ENCODE measurements around the gene ARHGEF11. TPM values are rescaled to one million over a fixed set of nuclear protein-coding genes. Genes with fewer than 3 reads are reported as not detected.
A peak's percentile ranks its signal among the peaks of the same experiment; 100 is the strongest.

Gene ARHGEF11
- total and polyA plus RNA-seq, 8 donors, result 34.4 to 53.5 (median 40.1) TPM

DNA sequence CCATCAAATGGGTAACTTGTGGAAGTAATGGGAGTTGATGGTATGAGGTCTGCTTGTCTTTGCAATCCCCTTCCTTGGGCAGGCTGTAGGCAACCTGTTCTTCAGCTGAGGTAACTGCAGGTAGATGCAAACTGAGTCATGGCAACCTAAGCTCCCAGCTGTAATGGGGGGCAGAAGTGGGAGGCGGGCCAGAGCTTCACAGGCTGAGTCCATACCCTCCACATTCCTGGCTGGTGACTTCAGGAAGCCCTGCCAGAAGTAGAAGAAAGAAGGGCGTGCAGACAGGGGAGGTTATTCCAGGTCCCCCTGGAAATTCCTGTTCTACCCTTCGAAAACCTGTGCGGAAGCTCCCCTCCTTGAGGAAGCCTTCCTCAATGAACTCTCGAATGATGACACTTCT lies 44.9 kb downstream of the ARHGEF11 start:
- ATAC-seq (no peak), DNase-seq (peak in 1 of 4 donors; percentile 17)
- Histone ChIP-seq H3K36me3 (no peaks in the 10 kb centered on the region), H3K27me3 (no peaks in the 10 kb centered on the region), H3K9me3 (no peaks in the 10 kb centered on the region), H3K4me3 (no peak overlapping the region), H3K27ac (no peak overlapping the region), H3K4me1 (peaks cover 3 to 6% of the 10 kb centered on the region in 2 donors)
- no peak for TF ChIP-seq CTCF (IDR thresholded peaks at IDR 0.05)
- intact Hi-C loops (cut with DNase I), result no loop called here

GRCh38 chr1:156999596-157000320 lies 45.8 kb downstream of the ARHGEF11 start:
- Histone ChIP-seq H3K4me1 (peaks cover 0 to under 1% of the 10 kb centered on the region in 2 donors), H3K27me3 (no peaks in the 10 kb centered on the region), H3K4me3 (no peak overlapping the region), H3K36me3 (no peaks in the 10 kb centered on the region), H3K9me3 (no peaks in the 10 kb centered on the region), H3K27ac (no peak overlapping the region)
- intact Hi-C loops (cut with DNase I), result no loop called here
- ATAC-seq (no peak), DNase-seq (no peak)
- TF ChIP-seq CTCF (IDR thresholded peaks at IDR 0.05), result no peak

DNA sequence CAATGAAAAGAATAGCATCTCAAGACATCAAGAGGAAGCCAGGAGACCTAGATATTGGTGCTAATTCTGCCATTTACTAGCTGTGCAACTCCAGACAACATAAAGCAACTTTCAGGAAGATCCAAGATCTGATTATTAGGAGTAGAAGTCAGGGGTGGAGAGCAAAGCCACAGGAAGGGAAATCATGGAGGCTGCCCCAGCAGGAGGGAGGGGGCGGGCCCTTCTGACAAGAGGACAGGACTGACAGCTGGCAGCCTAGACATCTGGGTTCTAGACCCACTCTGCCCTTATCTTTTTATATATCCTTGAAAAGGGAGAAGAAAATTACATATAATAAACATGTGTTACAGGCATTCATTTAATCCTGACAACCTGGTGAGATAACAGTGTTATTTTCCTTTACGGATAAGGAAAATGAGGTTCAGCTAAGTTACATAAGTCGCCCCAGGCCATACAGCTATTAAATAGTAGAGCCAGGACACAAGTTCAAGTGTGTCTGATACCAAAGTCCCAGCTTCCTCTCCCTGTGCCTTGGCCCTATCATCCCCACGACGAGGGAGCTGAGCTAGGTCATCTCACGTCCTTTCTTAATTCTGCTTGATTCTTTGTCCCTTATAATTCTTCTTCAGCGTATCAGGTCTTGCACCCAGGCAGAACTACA lies 46.6 kb downstream of the ARHGEF11 start:
- Histone ChIP-seq H3K9me3 (no peaks in the 10 kb centered on the region), H3K27ac (no peak overlapping the region), H3K36me3 (no peaks in the 10 kb centered on the region), H3K4me1 (no peaks in the 10 kb centered on the region), H3K27me3 (no peaks in the 10 kb centered on the region), H3K4me3 (no peak overlapping the region)
- no peak for DNase-seq
- TF ChIP-seq CTCF (IDR thresholded peaks at IDR 0.05), result no peak
- ATAC-seq, result no peak
- intact Hi-C loops (cut with DNase I), result no loop called here

DNA sequence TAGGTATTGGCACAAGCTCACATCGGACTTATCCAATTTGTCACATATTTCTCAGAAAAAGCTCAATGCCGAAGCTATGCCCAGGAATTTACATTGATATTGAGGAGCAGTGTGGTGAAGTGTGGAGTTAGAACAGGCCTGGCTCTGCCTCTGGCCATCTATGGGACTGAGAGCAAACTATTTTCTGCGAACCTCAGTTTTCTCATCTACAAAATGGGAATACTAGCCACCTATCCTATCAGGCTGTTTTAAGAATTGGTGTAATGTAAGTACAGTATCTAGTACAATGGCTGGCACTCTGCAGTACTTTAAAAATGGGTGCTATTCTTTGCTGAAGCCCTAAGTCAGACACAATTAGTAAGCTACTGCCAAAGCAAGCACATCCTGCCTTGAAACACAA lies 47.2 kb downstream of the ARHGEF11 start:
- DNase-seq (no peak), ATAC-seq (no peak)
- Histone ChIP-seq H3K36me3 (no peaks in the 10 kb centered on the region), H3K4me1 (no peaks in the 10 kb centered on the region), H3K27me3 (no peaks in the 10 kb centered on the region), H3K27ac (no peak overlapping the region), H3K4me3 (no peak overlapping the region), H3K9me3 (no peaks in the 10 kb centered on the region)
- TF ChIP-seq CTCF (IDR thresholded peaks at IDR 0.05), result no peak
- intact Hi-C loops (cut with DNase I), result no loop called here

- no peak overlapping the region for H3K4me3 ChIP-seq
- DNase-seq (no peak), ATAC-seq (no peak)
- H3K27ac ChIP-seq, result no peak overlapping the region
- no peaks in the 10 kb centered on the region for H3K36me3 ChIP-seq
- intact Hi-C loops (cut with DNase I), result no loop called here
- no peaks in the 10 kb centered on the region for H3K4me1 ChIP-seq
- no peaks in the 10 kb centered on the region for H3K27me3 ChIP-seq
- no peak for TF ChIP-seq CTCF (IDR thresholded peaks at IDR 0.05)
- no peaks in the 10 kb centered on the region for H3K9me3 ChIP-seq
Measured at GRCh38 chr1:156995412-156995811, 50.1 kb downstream of the ARHGEF11 start.

Data from left lung (tissue), 10 donors.